ENCODE measurements around the gene ACOT11.

DNA sequence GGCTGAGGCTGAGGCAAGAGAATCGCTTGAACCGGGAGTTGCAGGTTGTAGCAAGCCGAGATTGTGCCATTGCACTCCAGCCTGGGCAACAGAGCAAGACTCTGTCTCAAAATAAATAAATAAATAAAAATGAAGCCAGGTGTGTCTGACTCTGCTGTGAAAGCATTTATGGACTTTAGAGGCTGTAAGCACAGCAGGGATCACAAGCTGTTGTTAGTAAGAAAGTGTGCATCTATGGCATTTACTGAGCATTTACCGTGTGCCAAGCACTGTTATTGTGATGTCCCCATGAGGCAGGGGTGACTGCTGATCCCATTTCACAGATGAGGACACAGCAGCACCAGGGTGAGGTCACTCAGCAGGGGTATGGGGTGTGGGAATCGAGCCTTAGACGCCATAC, 55.2 kb downstream of the ACOT11 start:
- TF ChIP-seq, protein P1, sequence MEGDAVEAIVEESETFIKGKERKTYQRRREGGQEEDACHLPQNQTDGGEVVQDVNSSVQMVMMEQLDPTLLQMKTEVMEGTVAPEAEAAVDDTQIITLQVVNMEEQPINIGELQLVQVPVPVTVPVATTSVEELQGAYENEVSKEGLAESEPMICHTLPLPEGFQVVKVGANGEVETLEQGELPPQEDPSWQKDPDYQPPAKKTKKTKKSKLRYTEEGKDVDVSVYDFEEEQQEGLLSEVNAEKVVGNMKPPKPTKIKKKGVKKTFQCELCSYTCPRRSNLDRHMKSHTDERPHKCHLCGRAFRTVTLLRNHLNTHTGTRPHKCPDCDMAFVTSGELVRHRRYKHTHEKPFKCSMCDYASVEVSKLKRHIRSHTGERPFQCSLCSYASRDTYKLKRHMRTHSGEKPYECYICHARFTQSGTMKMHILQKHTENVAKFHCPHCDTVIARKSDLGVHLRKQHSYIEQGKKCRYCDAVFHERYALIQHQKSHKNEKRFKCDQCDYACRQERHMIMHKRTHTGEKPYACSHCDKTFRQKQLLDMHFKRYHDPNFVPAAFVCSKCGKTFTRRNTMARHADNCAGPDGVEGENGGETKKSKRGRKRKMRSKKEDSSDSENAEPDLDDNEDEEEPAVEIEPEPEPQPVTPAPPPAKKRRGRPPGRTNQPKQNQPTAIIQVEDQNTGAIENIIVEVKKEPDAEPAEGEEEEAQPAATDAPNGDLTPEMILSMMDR (optimal IDR thresholded peaks at IDR 0.05 in 1 of 3, IDR thresholded peaks at IDR 0.05 in 1 of 3, conservative IDR thresholded peaks at IDR 0.05 in 1 of 3; ENCODE audit: extremely low read depth in 1 of 3, insufficient read depth in 2 of 3, low read length in 3 of 3) = no peak
- TF ChIP-seq EZH2 (IDR thresholded peaks at IDR 0.05; ENCODE audit: low read length) = no peak
